Regular cardiac myocyte (primary cell): ENCODE measurements around the gene SMIM35. TPM values are rescaled to one million over a fixed set of nuclear protein-coding genes. Genes with fewer than 3 reads are reported as not detected.

Experiments used
- total RNA-seq: library from RNA; depleted of rRNA; stranded (reverse); fragments of >200 nt; gene quantifications from 2 replicates; pipeline ENCODE4 v1.2.3, GENCODE V29; 2014

SMIM35 gene
- total RNA-seq: not detected in 2 replicates

GRCh38 chr11:118086913-118087768 is at the start of gene SMIM35:
SMIM35 (minus strand) TSS chr11:118086963; CDS start chr11:118086757, 206 bp downstream.

GRCh38 chr11:118076754-118077281 is 9.9 kb downstream of the SMIM35 start, which contains the start of gene TMPRSS4:
TMPRSS4 (plus strand) TSS chr11:118077078; CDS start chr11:118077303, 225 bp downstream.

GRCh38 chr11:117985953-117986887 is 100.5 kb downstream of the SMIM35 start, which contains the start of gene IL10RA:
IL10RA (plus strand) TSS chr11:117986394; CDS start chr11:117986468, 74 bp downstream.

Other genes starting within 250 kb of the SMIM35 start
- gene FXYD6, start 210.3 kb downstream of the SMIM35 start, total RNA-seq: under 0.01 and 0.28 TPM in 2 replicates
- not detected in 2 replicates for gene TMPRSS13, start 157.6 kb downstream of the SMIM35 start, total RNA-seq
- gene IL10RA, start 100.6 kb downstream of the SMIM35 start, total RNA-seq: under 0.01 TPM in 1 of 2 replicates, not detected in the other
- gene TMPRSS4, start 9.9 kb downstream of the SMIM35 start, total RNA-seq: under 0.01 TPM in 1 of 2 replicates, not detected in the other
- 0.28 TPM in 1 of 2 replicates, not detected in the other for gene SCN4B, start 65.9 kb upstream of the SMIM35 start, total RNA-seq
- gene SCN2B, start 89.7 kb upstream of the SMIM35 start, total RNA-seq: not detected in 2 replicates
- gene JAML, start 138.0 kb upstream of the SMIM35 start, total RNA-seq: not detected in 2 replicates
- 1.3 and 2.0 TPM in 2 replicates for gene MPZL3, start 165.4 kb upstream of the SMIM35 start, total RNA-seq
- gene MPZL2, start 177.3 kb upstream of the SMIM35 start, total RNA-seq: 0.19 and 1.1 TPM in 2 replicates
- not detected in 2 replicates for gene CD3E, start 217.8 kb upstream of the SMIM35 start, total RNA-seq